CD14-positive monocyte (primary cell): ENCODE data around the gene RASGRP3. TPM values are rescaled to one million over a fixed set of nuclear protein-coding genes. Genes with fewer than 3 reads are reported as not detected.
A peak's percentile ranks its signal among the peaks of the same experiment; 100 is the strongest.

Experiments used
- DNase-seq, 3 donors: peaks; one replicate each; pipeline ENCODE4 v3.0.0-alpha.2; 2011 to 2022
- H2AFZ ChIP-seq: 2 replicates; pipeline ENCODE4 v1.6.0; 2012; ENCODE audit warnings: mild to moderate bottlenecking, low read depth, low read length, inconsistent platforms; ENCODE audit not compliant: insufficient read depth, poor library complexity, severe bottlenecking
- H3K27ac ChIP-seq, 2 donors: 1 replicate in 1 of 2; 2 replicates in 1 of 2; pipeline ENCODE4 v1.5.1; 2012 to 2013; ENCODE audit warnings: low read length in 2 of 2, control low read depth in 1 of 2, inconsistent platforms in 1 of 2, low read depth in 1 of 2, mild to moderate bottlenecking in 1 of 2
- H3K27me3 ChIP-seq, 2 donors: one replicate each; pipeline versions ENCODE4 v1.6.0 to v1.6.1; 2011 to 2013; ENCODE audit warnings: low read length in 2 of 2; ENCODE audit not compliant: control insufficient read depth in 2 of 2, insufficient read depth in 2 of 2
- H3K36me3 ChIP-seq, 2 donors: replicated peaks in 1 of 2; 1 replicate in 1 of 2; 2 replicates in 1 of 2; pipeline versions ENCODE4 v1.5.1 to v1.6.1; 2012 to 2013; ENCODE audit warnings: low read length in 2 of 2, control low read depth in 1 of 2, inconsistent platforms in 1 of 2, mild to moderate bottlenecking in 1 of 2; ENCODE audit not compliant: insufficient read depth in 2 of 2, control insufficient read depth in 1 of 2
- H3K4me1 ChIP-seq, 2 donors: 1 replicate in 1 of 2; 2 replicates in 1 of 2; pipeline versions ENCODE4 v1.5.1 to v1.6.1; 2012 to 2013; ENCODE audit warnings: low read length in 2 of 2, control low read depth in 1 of 2, inconsistent platforms in 1 of 2, mild to moderate bottlenecking in 1 of 2, moderate library complexity in 1 of 2; ENCODE audit not compliant: insufficient read depth in 2 of 2, control insufficient read depth in 1 of 2
- H3K4me2 ChIP-seq: replicated peaks from 2 replicates; pipeline ENCODE3; 2012; ENCODE audit warnings: low read length, moderate library complexity, mild to moderate bottlenecking; ENCODE audit not compliant: poor library complexity, severe bottlenecking; ENCODE audit errors: extremely low read depth
- H3K4me3 ChIP-seq, 3 experiments: fragments of 200-600 bp in 1 of 3; sonication (generic) in 1 of 3; replicated peaks in 1 of 3; 1 replicate in 2 of 3; 2 replicates in 1 of 3; pipeline ENCODE4 v1.5.1; 2011 to 2013; ENCODE audit warnings: low read length in 3 of 3, mild to moderate bottlenecking in 3 of 3, control low read depth in 2 of 3, low read depth in 2 of 3, inconsistent platforms in 1 of 3, moderate library complexity in 1 of 3
- H3K79me2 ChIP-seq: 2 replicates; pipeline ENCODE4 v1.6.0; 2012; ENCODE audit warnings: mild to moderate bottlenecking, control low read depth, inconsistent platforms, low read length, moderate library complexity; ENCODE audit not compliant: insufficient read depth
- H3K9ac ChIP-seq: 2 replicates; pipeline ENCODE4 v1.6.0; 2017; ENCODE audit warnings: low read length, mild to moderate bottlenecking; ENCODE audit not compliant: insufficient read depth, poor library complexity, severe bottlenecking
- H3K9me3 ChIP-seq, 2 donors: replicated peaks in 1 of 2; 1 replicate in 1 of 2; 2 replicates in 1 of 2; pipeline versions ENCODE4 v1.5.1 to v1.6.1; 2012 to 2013; ENCODE audit warnings: low read length in 2 of 2, control low read depth in 1 of 2; ENCODE audit not compliant: control insufficient read depth in 1 of 2, insufficient read depth in 1 of 2
- H4K20me1 ChIP-seq: 2 replicates; pipeline ENCODE4 v1.6.0; 2012; ENCODE audit warnings: mild to moderate bottlenecking, low read length, control low read depth, moderate library complexity; ENCODE audit not compliant: insufficient read depth
- H3K27ac Mint-ChIP-seq, 7 donors: one replicate each; pipeline ENCODE4 v1.8.0; 2020; ENCODE audit warnings: mild to moderate bottlenecking in 7 of 7, mixed read lengths in 7 of 7, moderate library complexity in 6 of 7, inconsistent platforms in 2 of 7
- H3K27me3 Mint-ChIP-seq, 3 donors: one replicate each; pipeline ENCODE4 v1.8.0; 2021 to 2022; ENCODE audit warnings: low read depth in 3 of 3, mild to moderate bottlenecking in 3 of 3, mixed read lengths in 3 of 3, moderate library complexity in 3 of 3, inconsistent platforms in 1 of 3
- H3K36me3 Mint-ChIP-seq, 2 donors: one replicate each; pipeline ENCODE4 v1.8.0; 2020; ENCODE audit warnings: mixed read lengths in 2 of 2, inconsistent platforms in 1 of 2, mild to moderate bottlenecking in 1 of 2
- H3K4me1 Mint-ChIP-seq: one replicate; pipeline ENCODE4 v1.8.0; 2020; ENCODE audit warnings: mild to moderate bottlenecking, mixed read lengths
- H3K4me3 Mint-ChIP-seq, 2 donors: one replicate each; pipeline ENCODE4 v1.8.0; 2020; ENCODE audit warnings: mild to moderate bottlenecking in 2 of 2, mixed read lengths in 2 of 2, moderate library complexity in 1 of 2
- H3K9me3 Mint-ChIP-seq, 7 donors: one replicate each; pipeline ENCODE4 v1.8.0; 2020 to 2022; ENCODE audit warnings: mixed read lengths in 7 of 7, mild to moderate bottlenecking in 6 of 7, moderate library complexity in 6 of 7, inconsistent platforms in 2 of 7
- WGBS: methylation state at CpG from one replicate; pipeline ENCODE4 v1.1.5; 2013; ENCODE audit warnings: missing lambda C conversion rate; ENCODE audit not compliant: insufficient coverage; 5-methylcytosine and 5-hydroxymethylcytosine counted together
- intact Hi-C, 2 donors: fragments of 100-400 bp; cut with micrococcal nuclease; formaldehyde crosslinking; loops; one replicate each; pipeline versions ENCODE4 v1.15.0 to v1.15.1; 2023
- polyA plus RNA-seq, 3 donors: library from polyadenylated mRNA; depleted of rRNA in 1 of 3; unstranded in 2 of 3; stranded (reverse) in 1 of 3; fragments of 300-500 nt in 2 of 3; fragments of >200 nt in 1 of 3; fragmentation: Illumina TruSeq in 2 of 3; gene quantifications; 1 replicate in 2 of 3; 2 replicates in 1 of 3; pipeline ENCODE4 v1.2.3, GENCODE V29; 2012 to 2021
- TF ChIP-seq, protein P1 (sequence below): fragments of 200-600 bp; IDR thresholded peaks from one replicate; pipeline ENCODE4 v1.8.0; 2022; ENCODE audit warnings: antibody characterized with exemption, mild to moderate bottlenecking

The RASGRP3 gene
- polyA plus RNA-seq, 3 donors: 0.62 to 0.89 (median 0.84) TPM

DNA sequence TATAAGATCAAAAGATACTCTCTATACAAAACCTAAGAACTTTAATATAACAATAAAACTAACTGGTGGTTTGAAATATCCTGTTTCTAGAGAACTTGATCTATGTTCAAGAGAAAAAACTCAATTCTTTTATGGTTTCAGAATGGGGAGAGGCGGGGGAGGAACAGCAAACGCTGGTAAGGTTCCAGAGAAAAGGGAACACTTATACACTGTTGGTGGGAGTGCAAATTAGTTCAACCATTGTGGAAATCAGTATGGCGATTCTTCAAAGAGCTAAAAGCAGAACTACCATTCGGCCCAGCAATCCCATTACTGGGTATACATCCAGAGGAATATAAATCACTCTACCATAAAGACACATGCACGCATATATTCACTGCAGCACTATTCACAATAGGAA is 105.4 kb downstream of the RASGRP3 start:
- Histone ChIP-seq H3K4me1 (no peaks in the 10 kb centered on the region), H4K20me1 (no peaks in the 10 kb centered on the region), H3K9me3 (no peaks in the 10 kb centered on the region), H3K4me3 (no peak overlapping the region), H3K27me3 (no peaks in the 10 kb centered on the region), H3K36me3 (peaks cover 30 to 40% of the 10 kb centered on the region in 2 donors), H3K4me2 (no peak overlapping the region), H3K79me2 (no peaks in the 10 kb centered on the region), H3K27ac (no peak overlapping the region), H3K9ac (no peak overlapping the region), H2AFZ (no peak overlapping the region)
- peaks cover 33% of the 10 kb centered on the region in 2 donors for H3K36me3 Mint-ChIP-seq
- peak overlapping the region in 2 of 7 donors; percentile 56 to 74 for H3K27ac Mint-ChIP-seq
- H3K4me1 Mint-ChIP-seq: peaks cover 7% of the 10 kb centered on the region
- peak overlapping the region in 1 of 2 donors; percentile 7 for H3K4me3 Mint-ChIP-seq
- WGBS: no CpG with 5 or more reads among the region's 5 CpGs
- H3K27me3 Mint-ChIP-seq: no peaks in the 10 kb centered on the region
- H3K9me3 Mint-ChIP-seq: no peaks in the 10 kb centered on the region
- DNase-seq: no peak
- intact Hi-C loops: loop anchor here (5.0 to 10.0 kb wide), 2 partner anchors 105 to 107 kb away; partner anchors contain the start of gene RASGRP3 (in 2 of the 2)
- TF ChIP-seq, protein P1, sequence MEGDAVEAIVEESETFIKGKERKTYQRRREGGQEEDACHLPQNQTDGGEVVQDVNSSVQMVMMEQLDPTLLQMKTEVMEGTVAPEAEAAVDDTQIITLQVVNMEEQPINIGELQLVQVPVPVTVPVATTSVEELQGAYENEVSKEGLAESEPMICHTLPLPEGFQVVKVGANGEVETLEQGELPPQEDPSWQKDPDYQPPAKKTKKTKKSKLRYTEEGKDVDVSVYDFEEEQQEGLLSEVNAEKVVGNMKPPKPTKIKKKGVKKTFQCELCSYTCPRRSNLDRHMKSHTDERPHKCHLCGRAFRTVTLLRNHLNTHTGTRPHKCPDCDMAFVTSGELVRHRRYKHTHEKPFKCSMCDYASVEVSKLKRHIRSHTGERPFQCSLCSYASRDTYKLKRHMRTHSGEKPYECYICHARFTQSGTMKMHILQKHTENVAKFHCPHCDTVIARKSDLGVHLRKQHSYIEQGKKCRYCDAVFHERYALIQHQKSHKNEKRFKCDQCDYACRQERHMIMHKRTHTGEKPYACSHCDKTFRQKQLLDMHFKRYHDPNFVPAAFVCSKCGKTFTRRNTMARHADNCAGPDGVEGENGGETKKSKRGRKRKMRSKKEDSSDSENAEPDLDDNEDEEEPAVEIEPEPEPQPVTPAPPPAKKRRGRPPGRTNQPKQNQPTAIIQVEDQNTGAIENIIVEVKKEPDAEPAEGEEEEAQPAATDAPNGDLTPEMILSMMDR: no peak

DNA sequence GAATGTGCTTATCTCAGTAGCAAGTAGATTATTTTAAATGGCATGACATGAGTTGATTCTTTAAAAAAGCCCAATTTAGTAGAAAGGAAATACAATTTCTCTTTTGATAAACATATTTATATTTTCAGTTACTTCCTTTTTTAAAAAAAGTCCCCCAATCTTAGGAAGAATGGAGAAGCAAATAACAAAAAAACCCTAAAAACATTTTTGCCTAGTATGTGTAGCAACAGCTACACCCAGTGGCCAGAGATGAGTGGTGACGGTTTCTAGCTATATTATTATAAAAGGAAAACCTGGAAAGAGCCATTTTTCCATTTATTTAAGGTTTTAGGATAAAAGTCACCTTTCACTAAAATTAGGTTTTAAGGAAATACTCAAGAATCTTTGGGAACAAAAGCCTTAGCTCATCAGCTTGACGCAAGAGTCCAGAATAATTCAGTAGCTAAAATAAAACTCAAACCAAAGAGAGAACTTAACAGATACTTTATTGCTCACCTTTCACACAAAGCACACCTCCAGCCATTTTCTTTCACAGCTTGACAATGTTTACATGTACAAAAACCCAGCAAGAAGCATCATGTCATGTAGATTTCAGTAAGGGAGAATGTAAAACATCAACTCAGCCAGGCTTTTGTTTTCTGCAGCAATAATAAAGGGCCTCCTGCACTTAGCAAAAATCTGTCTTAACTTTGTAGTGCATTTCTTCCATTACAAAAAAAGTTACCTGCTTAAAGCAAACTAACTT is 106.9 kb downstream of the RASGRP3 start:
- Histone ChIP-seq H3K27ac (no peak overlapping the region), H3K27me3 (no peaks in the 10 kb centered on the region), H3K4me3 (no peak overlapping the region), H3K9ac (no peak overlapping the region), H3K79me2 (no peaks in the 10 kb centered on the region), H3K4me1 (no peaks in the 10 kb centered on the region), H3K4me2 (no peak overlapping the region), H3K9me3 (no peaks in the 10 kb centered on the region), H3K36me3 (peaks cover 45 to 55% of the 10 kb centered on the region in 2 donors), H2AFZ (no peak overlapping the region), H4K20me1 (no peaks in the 10 kb centered on the region)
- WGBS: 20% methylated on average over 1 of the region's 2 CpGs
- intact Hi-C loops: loop anchor here (5.0 to 10.0 kb wide), 2 partner anchors 106 to 109 kb away; partner anchors contain the start of gene RASGRP3 (in 2 of the 2)
- TF ChIP-seq, protein P1: peak; percentile 93
- no peaks in the 10 kb centered on the region for H3K9me3 Mint-ChIP-seq
- peaks cover 41 to 42% of the 10 kb centered on the region in 2 donors for H3K36me3 Mint-ChIP-seq
- H3K4me3 Mint-ChIP-seq: no peak overlapping the region
- no peak overlapping the region for H3K27ac Mint-ChIP-seq
- no peaks in the 10 kb centered on the region for H3K27me3 Mint-ChIP-seq
- H3K4me1 Mint-ChIP-seq: peaks cover 7% of the 10 kb centered on the region
- DNase-seq: peak; percentile 29 to 58 (median 56)
